GM20000 (cell line): ENCODE data around the gene TSPAN14.

Experiments
- DNase-seq: peaks from one replicate; pipeline ENCODE4 v3.0.0; 2012; ENCODE audit warnings: low spot score
- TF ChIP-seq, protein P1 (sequence below): IDR thresholded peaks from 2 replicates; pipeline ENCODE4 v1.5.1; 2012; ENCODE audit warnings: mild to moderate bottlenecking, control low read depth; ENCODE audit errors: extremely low read depth, missing control alignments

Gene TSPAN14

DNA sequence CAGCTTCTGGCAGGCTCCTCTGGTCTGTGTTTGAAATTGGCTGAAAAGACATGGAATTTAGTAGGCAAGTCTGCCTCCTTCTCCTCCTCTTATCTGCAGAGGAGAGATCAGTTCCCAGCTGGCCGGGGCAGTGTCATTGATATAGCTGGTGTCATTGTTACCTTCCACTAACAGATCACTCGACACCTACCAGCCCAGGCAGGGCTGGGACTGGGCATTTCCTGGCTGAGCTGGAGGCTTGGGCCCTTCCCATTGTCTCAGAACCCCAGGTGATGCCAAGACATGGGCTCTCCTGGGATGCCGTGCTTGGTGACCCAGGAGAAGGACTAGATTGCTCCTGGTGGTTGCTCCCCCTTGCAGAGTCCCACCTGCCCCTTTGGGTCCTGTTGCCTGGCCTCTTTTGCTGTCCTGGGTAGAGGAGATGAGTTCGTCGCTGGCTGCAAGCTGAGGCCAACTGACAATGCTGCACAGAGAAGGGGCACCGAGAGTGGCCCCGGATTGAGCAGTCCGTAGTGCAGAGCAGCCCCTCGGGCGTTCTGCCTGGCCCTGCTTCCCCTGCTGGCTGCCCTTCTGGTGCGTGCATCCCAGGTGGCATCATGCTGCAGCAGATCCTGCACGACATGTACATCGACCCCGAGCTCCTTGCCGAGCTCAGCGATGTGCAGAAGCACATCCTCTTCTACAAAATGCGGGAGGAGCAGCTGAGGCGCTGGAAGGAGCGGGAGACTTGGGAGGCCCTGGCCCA lies 83.8 kb downstream of the TSPAN14 start, which contains the start of gene SH2D4B:
TSS of gene SH2D4B (plus strand) at position 167 of the 745 bp plus-strand sequence. CDS start at position 597, 430 bp downstream.
- TF ChIP-seq, protein P1, sequence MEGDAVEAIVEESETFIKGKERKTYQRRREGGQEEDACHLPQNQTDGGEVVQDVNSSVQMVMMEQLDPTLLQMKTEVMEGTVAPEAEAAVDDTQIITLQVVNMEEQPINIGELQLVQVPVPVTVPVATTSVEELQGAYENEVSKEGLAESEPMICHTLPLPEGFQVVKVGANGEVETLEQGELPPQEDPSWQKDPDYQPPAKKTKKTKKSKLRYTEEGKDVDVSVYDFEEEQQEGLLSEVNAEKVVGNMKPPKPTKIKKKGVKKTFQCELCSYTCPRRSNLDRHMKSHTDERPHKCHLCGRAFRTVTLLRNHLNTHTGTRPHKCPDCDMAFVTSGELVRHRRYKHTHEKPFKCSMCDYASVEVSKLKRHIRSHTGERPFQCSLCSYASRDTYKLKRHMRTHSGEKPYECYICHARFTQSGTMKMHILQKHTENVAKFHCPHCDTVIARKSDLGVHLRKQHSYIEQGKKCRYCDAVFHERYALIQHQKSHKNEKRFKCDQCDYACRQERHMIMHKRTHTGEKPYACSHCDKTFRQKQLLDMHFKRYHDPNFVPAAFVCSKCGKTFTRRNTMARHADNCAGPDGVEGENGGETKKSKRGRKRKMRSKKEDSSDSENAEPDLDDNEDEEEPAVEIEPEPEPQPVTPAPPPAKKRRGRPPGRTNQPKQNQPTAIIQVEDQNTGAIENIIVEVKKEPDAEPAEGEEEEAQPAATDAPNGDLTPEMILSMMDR = no peak

DNA sequence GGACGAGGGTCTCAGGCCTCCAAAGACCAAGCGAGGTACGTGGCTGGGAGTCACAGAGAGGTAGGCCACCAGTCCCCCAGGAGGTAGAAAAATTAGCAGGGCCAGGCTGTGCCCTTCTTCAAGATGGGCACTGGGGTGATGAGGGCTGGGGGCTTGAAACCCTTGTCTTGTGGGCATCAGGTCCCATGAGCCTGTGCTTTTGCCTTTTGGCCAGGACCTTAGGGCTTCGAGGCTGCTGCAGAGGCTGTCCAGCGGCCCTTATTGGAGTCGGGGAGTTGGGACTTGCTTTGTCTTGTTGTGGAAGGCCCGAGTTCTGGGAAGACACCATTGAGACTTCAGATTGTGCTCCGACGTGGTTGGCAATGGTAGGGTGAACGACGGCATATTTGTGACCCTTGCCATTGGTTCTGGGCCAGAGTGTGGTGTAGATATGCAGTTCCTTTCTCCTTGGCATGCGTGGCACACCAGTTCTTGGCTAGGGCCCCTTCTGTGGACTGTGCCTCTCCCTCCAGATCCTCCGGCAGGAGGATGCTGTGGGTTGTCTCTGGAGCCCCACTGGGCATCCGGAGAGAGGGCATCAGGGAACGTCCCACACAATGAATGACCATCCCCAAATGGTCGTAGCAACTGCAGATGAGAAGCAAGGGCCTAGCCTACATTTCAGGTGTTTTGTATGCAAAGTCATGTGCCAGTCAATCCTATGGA lies 84.5 kb downstream of the TSPAN14 start:
- DNase-seq = no peak
- TF ChIP-seq, protein P1 = no peak

More for the DNA sequence above, 83.8 kb downstream of the TSPAN14 start, which contains the start of gene SH2D4B:
- DNase-seq = no peak

DNA sequence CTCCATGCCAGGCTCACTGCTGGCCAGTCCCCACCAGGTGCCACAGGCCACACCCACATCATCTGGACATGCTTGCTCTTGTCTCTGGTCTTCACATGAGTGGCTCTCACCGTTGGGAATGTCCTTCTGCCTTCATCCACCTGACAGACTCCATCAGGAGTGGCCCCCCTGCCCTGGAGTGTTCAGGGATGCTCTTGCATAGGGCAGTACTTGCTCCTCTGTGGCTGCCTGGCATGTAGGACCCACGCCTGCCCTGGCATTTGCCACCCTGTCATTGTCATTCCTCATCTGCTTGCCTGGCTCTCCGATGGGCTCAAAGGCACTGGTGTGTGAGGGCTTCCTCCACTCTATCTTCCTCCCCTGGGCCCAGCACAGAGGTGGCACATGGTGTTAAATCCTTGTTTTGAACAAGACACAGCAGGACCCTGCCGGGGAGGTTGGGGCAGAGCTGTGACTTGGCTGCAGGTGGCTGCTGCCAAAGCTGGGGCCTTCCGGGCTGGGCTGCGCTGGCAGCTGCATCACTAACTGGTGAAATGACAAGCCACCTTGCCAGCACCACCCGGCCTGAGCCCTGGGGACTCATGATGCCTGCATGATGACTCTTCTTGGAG lies 85.4 kb downstream of the TSPAN14 start:
- no peak for DNase-seq
- TF ChIP-seq, protein P1 = no peak

DNA sequence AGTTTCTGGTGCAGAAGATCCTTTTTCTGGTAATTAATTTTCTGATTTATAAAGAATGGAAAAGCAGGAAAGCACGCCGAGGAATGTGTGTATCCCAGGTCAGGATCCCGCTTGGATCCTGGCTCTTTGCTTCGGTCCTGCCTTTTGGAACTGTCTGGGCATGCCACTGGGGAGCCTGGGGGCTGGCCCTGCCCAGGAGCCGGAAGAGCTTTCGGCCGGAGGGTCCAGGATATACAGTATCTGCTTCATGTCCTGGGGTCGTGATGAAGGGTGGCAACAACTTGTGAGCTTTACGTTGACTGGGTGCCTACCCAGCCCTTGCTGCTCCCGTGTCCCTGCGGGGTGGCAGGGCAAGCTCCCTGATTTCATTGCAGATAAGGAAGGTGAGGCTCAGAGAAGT lies 86.0 kb downstream of the TSPAN14 start:
- TF ChIP-seq, protein P1 = no peak
- DNase-seq = no peak

DNA sequence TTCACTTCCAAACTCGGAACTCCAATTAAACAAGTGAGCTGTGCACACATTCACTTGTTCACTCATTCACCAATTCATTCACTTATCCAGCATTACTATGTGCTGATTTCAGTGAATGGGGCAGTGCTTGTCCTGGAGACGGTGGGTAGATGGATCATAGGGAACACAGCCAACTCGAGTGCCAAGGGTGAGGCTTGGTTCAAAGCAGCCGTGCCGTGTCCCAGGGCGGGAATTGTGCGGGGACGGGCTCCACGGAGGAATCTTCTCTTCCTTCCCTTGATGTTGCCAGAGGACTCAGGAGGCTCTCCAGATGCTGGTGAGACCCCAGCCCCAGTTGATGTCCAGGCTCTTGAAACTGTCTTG lies 86.5 kb downstream of the TSPAN14 start:
- no peak for DNase-seq
- TF ChIP-seq, protein P1 = no peak

DNA sequence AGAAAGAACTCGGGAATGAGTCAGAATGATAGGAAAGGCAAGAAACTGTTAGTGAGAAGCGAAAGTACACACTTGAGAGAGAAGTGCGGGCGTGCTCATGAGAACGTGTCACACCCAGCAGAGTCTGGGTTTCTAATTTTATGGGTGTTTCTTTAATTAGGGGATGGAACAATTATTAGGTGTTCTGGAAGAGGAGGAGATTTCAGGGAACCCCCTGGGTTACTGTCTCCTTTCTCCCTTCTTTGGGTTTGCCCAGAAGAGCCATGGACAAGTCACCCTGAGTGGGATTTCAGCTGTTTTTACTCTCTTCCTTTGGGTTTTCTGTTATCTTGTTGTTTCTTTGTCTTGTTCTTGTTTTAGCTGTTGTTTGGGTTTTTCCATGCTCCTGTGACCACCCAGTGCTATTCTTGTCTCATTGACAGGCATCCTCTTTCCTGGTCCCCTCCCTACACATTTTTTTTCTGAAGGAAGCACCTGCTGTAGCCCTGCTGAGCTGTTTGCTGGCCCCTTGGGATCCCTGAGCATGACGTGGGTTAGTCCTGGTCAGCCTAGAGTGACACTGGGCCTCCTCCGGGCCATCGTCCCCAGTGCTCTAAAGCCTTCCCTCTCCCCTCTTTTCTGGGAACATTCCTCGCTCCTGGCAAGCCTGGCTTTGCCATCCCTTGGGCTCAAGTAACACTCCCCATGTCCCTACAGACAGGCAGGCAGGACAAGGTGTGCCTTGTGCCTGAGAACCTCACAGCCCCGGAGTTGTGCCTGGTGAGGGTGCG lies 87.1 kb downstream of the TSPAN14 start:
- TF ChIP-seq, protein P1 = no peak
- peak; percentile 73 for DNase-seq
